ENCODE measurements around the gene SFTPB. TPM values are rescaled to one million over a fixed set of nuclear protein-coding genes. Genes with fewer than 3 reads are reported as not detected.

SFTPB gene
- total and polyA plus RNA-seq, 4 donors, result not detected

GRCh38 chr2:85652056-85652455 is 15.9 kb downstream of the SFTPB start:
- TF ChIP-seq RAD21 (IDR thresholded peaks at IDR 0.05) (no peak), RXRA (IDR thresholded peaks at IDR 0.05) (no peak)
- 98% methylated on average over 2 of the region's 2 CpGs for WGBS

GRCh38 chr2:85651097-85651496 is 16.9 kb downstream of the SFTPB start:
- H3K9ac ChIP-seq (ENCODE audit: low read depth in 1 of 2, low read length in 2 of 2), result no peak overlapping the region
- H3K4me3 ChIP-seq (ENCODE audit: low read depth in 1 of 3, low read length in 3 of 3), result no peak overlapping the region
- H3K9me3 ChIP-seq (ENCODE audit: control insufficient read depth in 4 of 4, low read length in 3 of 4), result no peaks in the 10 kb centered on the region
- peaks cover 9 to 51% (median 43%) of the 10 kb centered on the region in 4 donors for H3K36me3 ChIP-seq (ENCODE audit: control insufficient read depth in 4 of 4, insufficient read depth in 3 of 4, low read depth in 1 of 4, low read length in 3 of 4)
- no peaks in the 10 kb centered on the region for H3K4me1 ChIP-seq (ENCODE audit: control insufficient read depth in 4 of 4, insufficient read depth in 4 of 4, low read length in 3 of 4)
- DNase-seq (ENCODE audit: low spot score), result no peak
- TF ChIP-seq NR2F2 (IDR thresholded peaks at IDR 0.05), result peak; percentile 36
- TF ChIP-seq HNF4A (conservative IDR thresholded peaks at IDR 0.05), result no peak
- no peak overlapping the region for H3K27ac ChIP-seq (ENCODE audit: low read depth in 1 of 2, low read length in 2 of 2)
- no peaks in the 10 kb centered on the region for H3K27me3 ChIP-seq (ENCODE audit: control insufficient read depth in 4 of 4, insufficient read depth in 4 of 4, low read length in 3 of 4)
- WGBS, result 52% methylated on average over 3 of the region's 3 CpGs

More at GRCh38 chr2:85652056-85652455, 15.9 kb downstream of the SFTPB start:
- Histone ChIP-seq H3K27me3 (ENCODE audit: control insufficient read depth in 4 of 4, insufficient read depth in 4 of 4, low read length in 3 of 4) (no peaks in the 10 kb centered on the region), H3K4me3 (ENCODE audit: low read depth in 1 of 3, low read length in 3 of 3) (no peak overlapping the region), H3K9ac (ENCODE audit: low read depth in 1 of 2, low read length in 2 of 2) (no peak overlapping the region), H3K4me1 (ENCODE audit: control insufficient read depth in 4 of 4, insufficient read depth in 4 of 4, low read length in 3 of 4) (no peaks in the 10 kb centered on the region), H3K27ac (ENCODE audit: low read depth in 1 of 2, low read length in 2 of 2) (no peak overlapping the region), H3K36me3 (ENCODE audit: control insufficient read depth in 4 of 4, insufficient read depth in 3 of 4, low read depth in 1 of 4, low read length in 3 of 4) (peaks cover 6 to 47% (median 37%) of the 10 kb centered on the region in 4 donors), H3K9me3 (ENCODE audit: control insufficient read depth in 4 of 4, low read length in 3 of 4) (no peaks in the 10 kb centered on the region)
- no peak for DNase-seq (ENCODE audit: low spot score)

- Histone ChIP-seq H3K27ac (ENCODE audit: low read depth in 1 of 2, low read length in 2 of 2) (no peak overlapping the region), H3K9ac (ENCODE audit: low read depth in 1 of 2, low read length in 2 of 2) (no peak overlapping the region), H3K36me3 (ENCODE audit: control insufficient read depth in 4 of 4, insufficient read depth in 3 of 4, low read depth in 1 of 4, low read length in 3 of 4) (peaks cover 12 to 54% (median 47%) of the 10 kb centered on the region in 4 donors), H3K4me3 (ENCODE audit: low read depth in 1 of 3, low read length in 3 of 3) (no peak overlapping the region), H3K4me1 (ENCODE audit: control insufficient read depth in 4 of 4, insufficient read depth in 4 of 4, low read length in 3 of 4) (no peaks in the 10 kb centered on the region), H3K27me3 (ENCODE audit: control insufficient read depth in 4 of 4, insufficient read depth in 4 of 4, low read length in 3 of 4) (no peaks in the 10 kb centered on the region), H3K9me3 (ENCODE audit: control insufficient read depth in 4 of 4, low read length in 3 of 4) (no peaks in the 10 kb centered on the region)
- TF ChIP-seq ATF3 (IDR thresholded peaks at IDR 0.05), result no peak
- TF ChIP-seq RAD21 (IDR thresholded peaks at IDR 0.05), result no peak
- no peak for TF ChIP-seq NR2F2 (IDR thresholded peaks at IDR 0.05)
- no peak for TF ChIP-seq YY1 (IDR thresholded peaks at IDR 0.05)
- TF ChIP-seq REST (IDR thresholded peaks at IDR 0.05), result no peak
- TF ChIP-seq GABPA (IDR thresholded peaks at IDR 0.05 in 1 of 2, conservative IDR thresholded peaks at IDR 0.05 in 1 of 2), result no peak
- no peak for TF ChIP-seq ZBTB33 (IDR thresholded peaks at IDR 0.05)
- no peak for TF ChIP-seq HNF4G (IDR thresholded peaks at IDR 0.05)
- TF ChIP-seq MAX (IDR thresholded peaks at IDR 0.05), result no peak
- no peak for TF ChIP-seq SP1 (IDR thresholded peaks at IDR 0.05)
- TF ChIP-seq CTCF (IDR thresholded peaks at IDR 0.05; ENCODE audit: low read depth, low read length, missing input control), result no peak
- TF ChIP-seq FOXA2 (IDR thresholded peaks at IDR 0.05), result no peak
- no peak for TF ChIP-seq RXRA (IDR thresholded peaks at IDR 0.05)
- no peak for TF ChIP-seq JUND (IDR thresholded peaks at IDR 0.05)
- TF ChIP-seq EGR1 (IDR thresholded peaks at IDR 0.05; ENCODE audit: low read depth in 2 of 2), result no peak
- TF ChIP-seq HNF4A (conservative IDR thresholded peaks at IDR 0.05), result no peak
- no peak for DNase-seq (ENCODE audit: low spot score)
- WGBS, result 97% methylated on average over 4 of the region's 4 CpGs
Observed at GRCh38 chr2:85650456-85650855, 17.5 kb downstream of the SFTPB start.

Data from liver (tissue), 9 donors.